SK-N-SH (cell line): ENCODE measurements around the gene WNT4. TPM values are rescaled to one million over a fixed set of nuclear protein-coding genes. Genes with fewer than 3 reads are reported as not detected.

ENCODE experiments used
- CTCF ChIA-PET: fragments of 300-600, 350-600 bp; formaldehyde crosslinking; extraction: SDS; loops from one replicate; lab custom pipeline; 2021; lab: Yijun Ruan, JAX
- POLR2A ChIA-PET: fragments of 350-600 bp; sonication (Branson Sonifier 250); formaldehyde crosslinking; extraction: SDS; loops from one replicate; lab custom pipeline; 2020; ENCODE audit warnings: antibody characterized with exemption, inconsistent platforms; lab: Yijun Ruan, JAX
- DNase-seq: peaks from one replicate; pipeline ENCODE4 v3.0.0; 2012
- H2AFZ ChIP-seq: fragments of 200-600 bp; sonication (generic); 2 replicates; pipeline ENCODE4 v1.8.1; 2016; ENCODE audit warnings: antibody characterized with exemption, mild to moderate bottlenecking, low read depth
- H3F3A ChIP-seq: fragments of 200-600 bp; sonication (generic); replicated peaks from 2 replicates; pipeline ENCODE3; 2016; ENCODE audit warnings: antibody characterized with exemption, mild to moderate bottlenecking; ENCODE audit not compliant: insufficient read depth
- H3K27ac ChIP-seq, 2 experiments: fragments of 200-500 bp in 1 of 2; fragments of 200-600 bp in 1 of 2; sonication (Bioruptor generic) in 1 of 2; sonication (generic), shearing (Covaris generic) in 1 of 2; 2 replicates each; pipeline versions ENCODE4 v1.5.1 to v1.6.1; 2014 to 2016; ENCODE audit warnings: low read depth in 2 of 2, inconsistent platforms in 1 of 2, low read length in 1 of 2, mild to moderate bottlenecking in 1 of 2, mixed read lengths in 1 of 2
- H3K27me3 ChIP-seq: fragments of 200-600 bp; sonication (generic), shearing (Covaris generic); 2 replicates; pipeline ENCODE4 v1.6.1; 2016; ENCODE audit warnings: mixed run types; ENCODE audit not compliant: insufficient read depth
- H3K36me3 ChIP-seq, 2 experiments: fragments of 200-500 bp in 1 of 2; fragments of 200-600 bp in 1 of 2; sonication (Bioruptor generic) in 1 of 2; sonication (generic) in 1 of 2; replicated peaks in 1 of 2; 2 replicates each; pipeline versions ENCODE3 to v1.5.1; 2014 to 2016; ENCODE audit warnings: low read length in 1 of 2, mild to moderate bottlenecking in 1 of 2; ENCODE audit not compliant: insufficient read depth in 2 of 2, control insufficient read depth in 1 of 2
- H3K4me1 ChIP-seq, 2 experiments: fragments of 200-500 bp in 1 of 2; fragments of 200-600 bp in 1 of 2; sonication (Bioruptor generic) in 1 of 2; sonication (generic), shearing (Covaris generic) in 1 of 2; 2 replicates each; pipeline versions ENCODE4 v1.5.1 to v1.6.1; 2014 to 2016; ENCODE audit warnings: low read depth in 1 of 2, low read length in 1 of 2, mixed run types in 1 of 2; ENCODE audit not compliant: insufficient read depth in 2 of 2, control insufficient read depth in 1 of 2
- H3K4me2 ChIP-seq: fragments of 200-600 bp; sonication (generic), shearing (Covaris generic); 2 replicates; pipeline ENCODE4 v1.6.1; 2017; ENCODE audit warnings: mixed run types
- H3K4me3 ChIP-seq, 2 experiments: fragments of 200-500 bp in 1 of 2; fragments of 200-600 bp in 1 of 2; sonication (Bioruptor generic) in 1 of 2; sonication (generic), shearing (Covaris generic) in 1 of 2; 2 replicates each; pipeline versions ENCODE4 v1.5.1 to v1.8.1; 2014 to 2016; ENCODE audit warnings: low read depth in 2 of 2, inconsistent platforms in 1 of 2, low read length in 1 of 2, mild to moderate bottlenecking in 1 of 2, mixed read lengths in 1 of 2, moderate library complexity in 1 of 2
- H3K79me2 ChIP-seq: fragments of 200-600 bp; sonication (generic); 2 replicates; pipeline ENCODE4 v1.8.1; 2017; ENCODE audit warnings: mild to moderate bottlenecking; ENCODE audit not compliant: insufficient read depth
- H3K9ac ChIP-seq: fragments of 200-600 bp; sonication (generic); 2 replicates; pipeline ENCODE4 v1.6.1; 2017; ENCODE audit warnings: mixed run types
- H3K9me2 ChIP-seq: fragments of 200-600 bp; sonication (generic); 2 replicates; pipeline ENCODE4 v1.6.1; 2017; ENCODE audit warnings: mixed run types
- H3K9me3 ChIP-seq: fragments of 200-600 bp; sonication (generic); 2 replicates; pipeline ENCODE4 v1.6.1; 2017; ENCODE audit warnings: mixed run types, mild to moderate bottlenecking, moderate library complexity
- H4K20me1 ChIP-seq: fragments of 200-600 bp; sonication (generic); 2 replicates; pipeline ENCODE4 v1.6.1; 2017; ENCODE audit warnings: mild to moderate bottlenecking, mixed run types; ENCODE audit not compliant: insufficient read depth
- CHD2 ChIP-seq: fragments of 150-350 bp; IDR thresholded peaks from 2 replicates; pipeline ENCODE4 v1.6.1; 2018; ENCODE audit warnings: low read length; ENCODE audit not compliant: partially characterized antibody
- EP300 ChIP-seq, 2 experiments: IDR thresholded peaks; 2 replicates each; pipeline versions ENCODE4 v1.4.0 to v1.6.1; 2012; ENCODE audit warnings: borderline replicate concordance in 1 of 2, low read depth in 1 of 2, low read length in 1 of 2
- EZH2phosphoT487 ChIP-seq: fragments of 200-600 bp; sonication (generic); IDR thresholded peaks from 2 replicates; pipeline ENCODE4 v1.6.1; 2017; ENCODE audit warnings: low read depth, mixed run types, mild to moderate bottlenecking, antibody characterized with exemption, moderate library complexity, borderline replicate concordance
- FOSL2 ChIP-seq: IDR thresholded peaks from 2 replicates; pipeline ENCODE4 v1.4.0; 2012; ENCODE audit warnings: low read depth, mild to moderate bottlenecking, moderate library complexity, borderline replicate concordance
- FOXJ3 ChIP-seq: sonication (generic); formaldehyde crosslinking; IDR thresholded peaks from 2 replicates; pipeline ENCODE4 v1.5.1; 2020; ENCODE audit warnings: mild to moderate bottlenecking, missing genetic modification reagents
- GATA2 ChIP-seq: sonication (generic); formaldehyde crosslinking; IDR thresholded peaks from 2 replicates; pipeline ENCODE4 v1.5.0; 2020; ENCODE audit warnings: mild to moderate bottlenecking, missing genetic modification reagents
- JUND ChIP-seq: IDR thresholded peaks from 2 replicates; pipeline ENCODE4 v1.4.0; 2012
- MXI1 ChIP-seq: IDR thresholded peaks from 2 replicates; pipeline ENCODE4 v1.6.1; 2012; ENCODE audit warnings: mild to moderate bottlenecking, low read depth, low read length, improper control_type of control experiment
- RCOR1 ChIP-seq: fragments of 150-350 bp; IDR thresholded peaks from 2 replicates; pipeline ENCODE4 v1.6.1; 2017; ENCODE audit warnings: antibody characterized with exemption, low read length
- RXRA ChIP-seq: IDR thresholded peaks from 2 replicates; pipeline ENCODE4 v1.4.0; 2012; ENCODE audit warnings: low read depth, mild to moderate bottlenecking, borderline replicate concordance
- SIN3A ChIP-seq: IDR thresholded peaks from 2 replicates; pipeline ENCODE4 v1.6.1; 2012; ENCODE audit warnings: low read depth, mild to moderate bottlenecking, low read length, moderate library complexity, borderline replicate concordance
- TAF1 ChIP-seq: IDR thresholded peaks from 2 replicates; pipeline ENCODE4 v1.6.1; 2012; ENCODE audit warnings: low read depth, mild to moderate bottlenecking, low read length, moderate library complexity, borderline replicate concordance
- YY1 ChIP-seq: IDR thresholded peaks from 2 replicates; pipeline ENCODE4 v1.4.0; 2012; ENCODE audit warnings: low read depth, mild to moderate bottlenecking
- WGBS: methylation state at CpG from one replicate; pipeline ENCODE4 v1.1.6; 2017; ENCODE audit warnings: low lambda C conversion rate; 5-methylcytosine and 5-hydroxymethylcytosine counted together
- polyA plus RNA-seq, 3 experiments: library from polyadenylated mRNA; depleted of rRNA; stranded (reverse); fragments of >200 nt; gene quantifications; 2 replicates each; pipeline ENCODE4 v1.2.3, GENCODE V29; 2012
- TF ChIP-seq, protein P1 (sequence below): IDR thresholded peaks from 2 replicates; pipeline ENCODE4 v1.4.0; 2012; ENCODE audit warnings: low read depth, borderline replicate concordance
- TF ChIP-seq, protein P2 (sequence below): IDR thresholded peaks from 2 replicates; pipeline ENCODE4 v1.4.0; 2012; ENCODE audit warnings: low read depth, borderline replicate concordance
- TF ChIP-seq, protein P3 (sequence below): fragments of 200-600 bp; sonication (generic); IDR thresholded peaks from 2 replicates; pipeline ENCODE4 v1.6.1; 2017; ENCODE audit warnings: antibody characterized with exemption, mild to moderate bottlenecking, moderate library complexity
- TF ChIP-seq, protein P4 (sequence below): IDR thresholded peaks from 2 replicates; pipeline ENCODE4 v1.6.1; 2012; ENCODE audit warnings: mild to moderate bottlenecking, low read depth, low read length, moderate library complexity
- TF ChIP-seq, protein P5 (sequence below): IDR thresholded peaks from 2 replicates; pipeline ENCODE4; 2012
- TF ChIP-seq, protein P6 (sequence below): IDR thresholded peaks from 2 replicates; pipeline ENCODE4 v1.4.0; 2012; ENCODE audit warnings: low read depth

WNT4 gene
- polyA plus RNA-seq, 1 of the 3 experiments (the other 2 are of a cell fraction) = 0.03 TPM

DNA sequence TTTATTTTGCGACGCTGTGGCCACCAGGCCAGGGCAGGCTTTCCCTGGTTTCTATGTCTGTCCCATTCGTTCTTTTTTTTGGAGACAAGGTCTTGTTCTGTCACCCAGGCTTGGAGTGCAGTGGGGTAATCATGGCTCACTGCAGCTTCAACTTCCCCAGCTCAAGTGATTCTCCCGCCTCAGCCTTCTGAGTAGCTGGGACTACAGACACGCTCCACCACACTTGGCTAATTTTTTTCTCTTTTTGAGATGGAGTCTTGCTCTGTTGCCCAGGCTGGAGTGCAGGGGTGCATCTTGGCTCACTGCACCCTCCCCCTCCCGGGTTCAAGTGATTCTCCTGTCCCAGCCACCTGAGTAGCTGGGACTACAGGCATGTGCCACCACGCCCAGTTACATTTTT lies 43.4 kb upstream of the WNT4 start:
- H3K4me2 ChIP-seq = no peak overlapping the region
- H3K9me3 ChIP-seq = no peaks in the 10 kb centered on the region
- TF ChIP-seq FOXJ3 (CRISPR knock-in tag) = no peak
- TF ChIP-seq, protein P1, sequence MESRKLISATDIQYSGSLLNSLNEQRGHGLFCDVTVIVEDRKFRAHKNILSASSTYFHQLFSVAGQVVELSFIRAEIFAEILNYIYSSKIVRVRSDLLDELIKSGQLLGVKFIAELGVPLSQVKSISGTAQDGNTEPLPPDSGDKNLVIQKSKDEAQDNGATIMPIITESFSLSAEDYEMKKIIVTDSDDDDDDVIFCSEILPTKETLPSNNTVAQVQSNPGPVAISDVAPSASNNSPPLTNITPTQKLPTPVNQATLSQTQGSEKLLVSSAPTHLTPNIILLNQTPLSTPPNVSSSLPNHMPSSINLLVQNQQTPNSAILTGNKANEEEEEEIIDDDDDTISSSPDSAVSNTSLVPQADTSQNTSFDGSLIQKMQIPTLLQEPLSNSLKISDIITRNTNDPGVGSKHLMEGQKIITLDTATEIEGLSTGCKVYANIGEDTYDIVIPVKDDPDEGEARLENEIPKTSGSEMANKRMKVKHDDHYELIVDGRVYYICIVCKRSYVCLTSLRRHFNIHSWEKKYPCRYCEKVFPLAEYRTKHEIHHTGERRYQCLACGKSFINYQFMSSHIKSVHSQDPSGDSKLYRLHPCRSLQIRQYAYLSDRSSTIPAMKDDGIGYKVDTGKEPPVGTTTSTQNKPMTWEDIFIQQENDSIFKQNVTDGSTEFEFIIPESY = no peak
- no peak for TF ChIP-seq EP300 (IDR thresholded peaks at IDR 0.05; ENCODE audit: borderline replicate concordance in 1 of 2, low read depth in 1 of 2, low read length in 1 of 2)
- TF ChIP-seq, protein P2, sequence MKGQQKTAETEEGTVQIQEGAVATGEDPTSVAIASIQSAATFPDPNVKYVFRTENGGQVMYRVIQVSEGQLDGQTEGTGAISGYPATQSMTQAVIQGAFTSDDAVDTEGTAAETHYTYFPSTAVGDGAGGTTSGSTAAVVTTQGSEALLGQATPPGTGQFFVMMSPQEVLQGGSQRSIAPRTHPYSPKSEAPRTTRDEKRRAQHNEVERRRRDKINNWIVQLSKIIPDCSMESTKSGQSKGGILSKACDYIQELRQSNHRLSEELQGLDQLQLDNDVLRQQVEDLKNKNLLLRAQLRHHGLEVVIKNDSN = no peak
- no peak for TF ChIP-seq MXI1
- TF ChIP-seq JUND = no peak
- TF ChIP-seq, protein P3, sequence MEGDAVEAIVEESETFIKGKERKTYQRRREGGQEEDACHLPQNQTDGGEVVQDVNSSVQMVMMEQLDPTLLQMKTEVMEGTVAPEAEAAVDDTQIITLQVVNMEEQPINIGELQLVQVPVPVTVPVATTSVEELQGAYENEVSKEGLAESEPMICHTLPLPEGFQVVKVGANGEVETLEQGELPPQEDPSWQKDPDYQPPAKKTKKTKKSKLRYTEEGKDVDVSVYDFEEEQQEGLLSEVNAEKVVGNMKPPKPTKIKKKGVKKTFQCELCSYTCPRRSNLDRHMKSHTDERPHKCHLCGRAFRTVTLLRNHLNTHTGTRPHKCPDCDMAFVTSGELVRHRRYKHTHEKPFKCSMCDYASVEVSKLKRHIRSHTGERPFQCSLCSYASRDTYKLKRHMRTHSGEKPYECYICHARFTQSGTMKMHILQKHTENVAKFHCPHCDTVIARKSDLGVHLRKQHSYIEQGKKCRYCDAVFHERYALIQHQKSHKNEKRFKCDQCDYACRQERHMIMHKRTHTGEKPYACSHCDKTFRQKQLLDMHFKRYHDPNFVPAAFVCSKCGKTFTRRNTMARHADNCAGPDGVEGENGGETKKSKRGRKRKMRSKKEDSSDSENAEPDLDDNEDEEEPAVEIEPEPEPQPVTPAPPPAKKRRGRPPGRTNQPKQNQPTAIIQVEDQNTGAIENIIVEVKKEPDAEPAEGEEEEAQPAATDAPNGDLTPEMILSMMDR = no peak
- TF ChIP-seq CHD2 = no peak
- no peak for TF ChIP-seq TAF1
- no peak for TF ChIP-seq GATA2 (CRISPR knock-in tag)
- TF ChIP-seq EZH2phosphoT487 = no peak
- TF ChIP-seq, protein P4, sequence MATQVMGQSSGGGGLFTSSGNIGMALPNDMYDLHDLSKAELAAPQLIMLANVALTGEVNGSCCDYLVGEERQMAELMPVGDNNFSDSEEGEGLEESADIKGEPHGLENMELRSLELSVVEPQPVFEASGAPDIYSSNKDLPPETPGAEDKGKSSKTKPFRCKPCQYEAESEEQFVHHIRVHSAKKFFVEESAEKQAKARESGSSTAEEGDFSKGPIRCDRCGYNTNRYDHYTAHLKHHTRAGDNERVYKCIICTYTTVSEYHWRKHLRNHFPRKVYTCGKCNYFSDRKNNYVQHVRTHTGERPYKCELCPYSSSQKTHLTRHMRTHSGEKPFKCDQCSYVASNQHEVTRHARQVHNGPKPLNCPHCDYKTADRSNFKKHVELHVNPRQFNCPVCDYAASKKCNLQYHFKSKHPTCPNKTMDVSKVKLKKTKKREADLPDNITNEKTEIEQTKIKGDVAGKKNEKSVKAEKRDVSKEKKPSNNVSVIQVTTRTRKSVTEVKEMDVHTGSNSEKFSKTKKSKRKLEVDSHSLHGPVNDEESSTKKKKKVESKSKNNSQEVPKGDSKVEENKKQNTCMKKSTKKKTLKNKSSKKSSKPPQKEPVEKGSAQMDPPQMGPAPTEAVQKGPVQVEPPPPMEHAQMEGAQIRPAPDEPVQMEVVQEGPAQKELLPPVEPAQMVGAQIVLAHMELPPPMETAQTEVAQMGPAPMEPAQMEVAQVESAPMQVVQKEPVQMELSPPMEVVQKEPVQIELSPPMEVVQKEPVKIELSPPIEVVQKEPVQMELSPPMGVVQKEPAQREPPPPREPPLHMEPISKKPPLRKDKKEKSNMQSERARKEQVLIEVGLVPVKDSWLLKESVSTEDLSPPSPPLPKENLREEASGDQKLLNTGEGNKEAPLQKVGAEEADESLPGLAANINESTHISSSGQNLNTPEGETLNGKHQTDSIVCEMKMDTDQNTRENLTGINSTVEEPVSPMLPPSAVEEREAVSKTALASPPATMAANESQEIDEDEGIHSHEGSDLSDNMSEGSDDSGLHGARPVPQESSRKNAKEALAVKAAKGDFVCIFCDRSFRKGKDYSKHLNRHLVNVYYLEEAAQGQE = no peak
- TF ChIP-seq RXRA = no peak
- TF ChIP-seq FOSL2 = no peak
- TF ChIP-seq, protein P5, sequence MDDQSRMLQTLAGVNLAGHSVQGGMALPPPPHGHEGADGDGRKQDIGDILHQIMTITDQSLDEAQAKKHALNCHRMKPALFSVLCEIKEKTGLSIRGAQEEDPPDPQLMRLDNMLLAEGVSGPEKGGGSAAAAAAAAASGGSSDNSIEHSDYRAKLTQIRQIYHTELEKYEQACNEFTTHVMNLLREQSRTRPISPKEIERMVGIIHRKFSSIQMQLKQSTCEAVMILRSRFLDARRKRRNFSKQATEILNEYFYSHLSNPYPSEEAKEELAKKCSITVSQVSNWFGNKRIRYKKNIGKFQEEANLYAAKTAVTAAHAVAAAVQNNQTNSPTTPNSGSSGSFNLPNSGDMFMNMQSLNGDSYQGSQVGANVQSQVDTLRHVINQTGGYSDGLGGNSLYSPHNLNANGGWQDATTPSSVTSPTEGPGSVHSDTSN = no peak
- TF ChIP-seq SIN3A = no peak
- no peak for TF ChIP-seq RCOR1
- TF ChIP-seq, protein P6, sequence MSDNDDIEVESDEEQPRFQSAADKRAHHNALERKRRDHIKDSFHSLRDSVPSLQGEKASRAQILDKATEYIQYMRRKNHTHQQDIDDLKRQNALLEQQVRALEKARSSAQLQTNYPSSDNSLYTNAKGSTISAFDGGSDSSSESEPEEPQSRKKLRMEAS = no peak
- TF ChIP-seq YY1 = no peak
- TF ChIP-seq, all 33 proteins: peak for 0
- Histone ChIP-seq H2AFZ (no peak overlapping the region), H3K27me3 (peaks cover 5% of the 10 kb centered on the region; the same call in 1 of the 2 replicates), H3K79me2 (no peaks in the 10 kb centered on the region), H4K20me1 (no peaks in the 10 kb centered on the region), H3K4me3 (no peak overlapping the region), H3K9me2 (no peaks in the 10 kb centered on the region), H3F3A (no peaks in the 10 kb centered on the region), H3K27ac (no peak overlapping the region), H3K36me3 (no peaks in the 10 kb centered on the region), H3K4me1 (no peaks in the 10 kb centered on the region), H3K9ac (no peak overlapping the region)
- 62% methylated on average over 7 of the region's 7 CpGs for WGBS
- POLR2A ChIA-PET = no interaction called here
- CTCF ChIA-PET = interaction anchor here (0.7 kb wide), 1 partner anchor 203 kb away, joined by 3 read pairs; no protein-coding TSS in a partner anchor
- DNase-seq = no peak
